Mesendoderm (in vitro differentiated cells): ENCODE measurements around the gene CAMTA1.
A peak's percentile ranks its signal among the peaks of the same experiment; 100 is the strongest.

Experiments used
- DNase-seq: peaks from one replicate; pipeline ENCODE4 v3.0.0; 2013
- H2AK5ac ChIP-seq: 2 replicates; pipeline ENCODE4 v1.6.1; 2013; ENCODE audit warnings: low read length, inconsistent platforms
- H2BK120ac ChIP-seq: 2 replicates; pipeline ENCODE4 v1.6.1; 2013; ENCODE audit warnings: low read depth, mild to moderate bottlenecking, low read length, moderate library complexity, mixed read lengths
- H2BK15ac ChIP-seq: replicated peaks from 2 replicates; pipeline ENCODE4 v1.6.1; 2013; ENCODE audit warnings: low read depth, mild to moderate bottlenecking, moderate library complexity
- H2BK5ac ChIP-seq: 2 replicates; pipeline ENCODE4 v1.6.1; 2013; ENCODE audit warnings: low read length, inconsistent platforms
- H3K18ac ChIP-seq: 2 replicates; pipeline ENCODE4 v1.6.1; 2013; ENCODE audit warnings: mild to moderate bottlenecking, low read length, mixed read lengths
- H3K23ac ChIP-seq: one replicate; pipeline ENCODE4 v1.6.1; 2013; ENCODE audit warnings: low read length
- H3K27ac ChIP-seq: 2 replicates; pipeline ENCODE4 v1.5.1; 2013; ENCODE audit warnings: low read depth, mild to moderate bottlenecking, inconsistent platforms, low read length, moderate library complexity
- H3K27me3 ChIP-seq: 2 replicates; pipeline ENCODE4 v1.6.1; 2013; ENCODE audit warnings: low read length, control low read depth, mild to moderate bottlenecking, inconsistent platforms; ENCODE audit not compliant: insufficient read depth, poor library complexity
- H3K36me3 ChIP-seq: 2 replicates; pipeline ENCODE4 v1.6.1; 2013; ENCODE audit warnings: low read length, inconsistent platforms; ENCODE audit not compliant: control insufficient read depth, insufficient read depth
- H3K4ac ChIP-seq: one replicate; pipeline ENCODE4 v1.6.1; 2013; ENCODE audit warnings: low read depth, mild to moderate bottlenecking, low read length, moderate library complexity
- H3K4me1 ChIP-seq: 2 replicates; pipeline ENCODE4 v1.6.1; 2013; ENCODE audit warnings: low read depth, low read length, inconsistent platforms; ENCODE audit not compliant: control insufficient read depth
- H3K4me2 ChIP-seq: 2 replicates; pipeline ENCODE4 v1.6.1; 2013; ENCODE audit warnings: low read length
- H3K4me3 ChIP-seq: 2 replicates; pipeline ENCODE4 v1.5.1; 2013; ENCODE audit warnings: mild to moderate bottlenecking, low read length
- H3K56ac ChIP-seq: one replicate; pipeline ENCODE4 v1.6.1; 2013; ENCODE audit warnings: low read length
- H3K79me1 ChIP-seq: 2 replicates; pipeline ENCODE4 v1.6.1; 2013; ENCODE audit warnings: low read length, inconsistent platforms
- H3K79me2 ChIP-seq: 2 replicates; pipeline ENCODE4 v1.6.1; 2013; ENCODE audit warnings: mild to moderate bottlenecking, low read length; ENCODE audit not compliant: control insufficient read depth, insufficient read depth
- H3K9ac ChIP-seq: 2 replicates; pipeline ENCODE4 v1.6.1; 2013; ENCODE audit warnings: low read length, inconsistent platforms
- H4K5ac ChIP-seq: one replicate; pipeline ENCODE4 v1.6.1; 2013; ENCODE audit warnings: low read length
- H4K8ac ChIP-seq: one replicate; pipeline ENCODE4 v1.6.1; 2013; ENCODE audit warnings: low read depth, mild to moderate bottlenecking, control low read depth, low read length, moderate library complexity
- WGBS: extraction: QIAGEN DNeasy Blood & Tissue Kit; methylation state at CpG from one replicate; pipeline ENCODE4 v1.1.7; 2013; ENCODE audit warnings: low lambda C conversion rate, missing lambda C conversion rate; ENCODE audit not compliant: insufficient coverage; ENCODE audit errors: extremely low coverage; 5-methylcytosine and 5-hydroxymethylcytosine counted together

Gene CAMTA1

GRCh38 chr1:7745783-7746182 lies 960.5 kb downstream of the CAMTA1 start:
- no peak overlapping the region for H3K4me2 ChIP-seq
- H4K8ac ChIP-seq = no peak overlapping the region
- no peak overlapping the region for H3K4me3 ChIP-seq
- no peak overlapping the region for H2BK120ac ChIP-seq
- no peaks in the 10 kb centered on the region for H3K79me2 ChIP-seq
- DNase-seq = no peak
- no peak overlapping the region for H3K9ac ChIP-seq
- no peaks in the 10 kb centered on the region for H3K79me1 ChIP-seq
- no peak overlapping the region for H2AK5ac ChIP-seq
- no peaks in the 10 kb centered on the region for H3K27me3 ChIP-seq
- H3K4me1 ChIP-seq = no peaks in the 10 kb centered on the region
- peaks cover 1% of the 10 kb centered on the region for H3K36me3 ChIP-seq
- H3K27ac ChIP-seq = no peak overlapping the region
- no peak overlapping the region for H2BK15ac ChIP-seq
- H2BK5ac ChIP-seq = no peak overlapping the region
- H3K4ac ChIP-seq = no peak overlapping the region
- H3K56ac ChIP-seq = no peak overlapping the region
- H3K18ac ChIP-seq = no peak overlapping the region
- WGBS = no CpG with 5 or more reads among the region's 10 CpGs
- no peak overlapping the region for H4K5ac ChIP-seq
- no peak overlapping the region for H3K23ac ChIP-seq

DNA sequence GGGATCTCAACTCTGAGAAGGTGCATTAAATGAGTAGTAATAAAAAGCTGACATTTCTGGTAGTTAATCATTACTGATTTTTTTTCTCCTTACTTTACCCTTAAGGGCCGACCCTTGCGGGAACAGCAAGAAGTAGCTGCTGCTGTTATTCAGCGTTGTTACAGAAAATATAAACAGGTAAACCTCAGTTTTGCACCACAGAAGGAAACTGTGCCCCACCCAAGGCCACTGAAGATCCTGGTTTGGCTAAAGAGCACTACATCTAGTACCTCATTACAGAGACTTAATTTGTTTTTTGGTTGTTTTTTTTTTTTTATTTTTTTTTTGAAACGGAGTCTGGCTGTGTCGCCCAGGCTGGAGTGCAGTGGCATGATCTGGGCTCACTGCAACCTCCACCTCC lies 962.4 kb downstream of the CAMTA1 start:
- Histone ChIP-seq H3K23ac (no peak overlapping the region), H4K5ac (no peak overlapping the region), H3K79me1 (no peaks in the 10 kb centered on the region), H3K27me3 (no peaks in the 10 kb centered on the region), H2BK15ac (no peak overlapping the region), H2BK5ac (no peak overlapping the region), H3K4me1 (no peaks in the 10 kb centered on the region), H2AK5ac (no peak overlapping the region), H4K8ac (no peak overlapping the region), H3K4ac (no peak overlapping the region), H3K36me3 (peaks cover 1% of the 10 kb centered on the region), H3K79me2 (no peaks in the 10 kb centered on the region), H3K27ac (no peak overlapping the region), H3K9ac (no peak overlapping the region), H3K4me2 (no peak overlapping the region), H3K4me3 (no peak overlapping the region), H3K18ac (no peak overlapping the region), H2BK120ac (no peak overlapping the region), H3K56ac (no peak overlapping the region)
- WGBS = no CpG with 5 or more reads among the region's 5 CpGs
- DNase-seq = no peak

DNA sequence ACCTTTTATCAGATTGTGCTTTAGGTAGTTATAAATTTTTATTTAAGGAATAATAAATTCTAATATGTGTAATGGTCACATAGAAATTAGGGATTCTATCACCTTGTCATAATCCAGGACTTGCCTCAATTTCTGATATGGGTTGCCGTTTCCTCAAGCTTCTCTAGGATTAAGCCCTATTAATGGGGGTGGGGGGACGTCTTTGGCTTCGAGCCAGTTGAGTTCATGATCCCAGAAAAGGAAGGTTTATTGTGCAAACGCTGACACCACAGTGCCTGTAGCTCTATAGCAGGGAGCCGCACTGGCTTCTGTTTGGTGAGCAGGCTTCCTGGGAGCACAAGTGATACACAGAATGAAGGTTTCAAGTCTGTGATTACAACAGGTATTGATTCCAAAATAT lies 963.9 kb downstream of the CAMTA1 start:
- Histone ChIP-seq H3K23ac (no peak overlapping the region), H2BK120ac (no peak overlapping the region), H3K27ac (no peak overlapping the region), H3K79me2 (no peaks in the 10 kb centered on the region), H4K5ac (no peak overlapping the region), H2BK15ac (no peak overlapping the region), H2AK5ac (no peak overlapping the region), H3K56ac (no peak overlapping the region), H3K4me2 (no peak overlapping the region), H3K36me3 (peaks cover 1% of the 10 kb centered on the region), H3K4ac (no peak overlapping the region), H3K4me3 (no peak overlapping the region), H4K8ac (no peak overlapping the region), H3K27me3 (no peaks in the 10 kb centered on the region), H2BK5ac (no peak overlapping the region), H3K9ac (no peak overlapping the region), H3K18ac (no peak overlapping the region), H3K79me1 (no peaks in the 10 kb centered on the region), H3K4me1 (no peaks in the 10 kb centered on the region)
- no peak for DNase-seq
- WGBS = no CpG with 5 or more reads among the region's 5 CpGs

DNA sequence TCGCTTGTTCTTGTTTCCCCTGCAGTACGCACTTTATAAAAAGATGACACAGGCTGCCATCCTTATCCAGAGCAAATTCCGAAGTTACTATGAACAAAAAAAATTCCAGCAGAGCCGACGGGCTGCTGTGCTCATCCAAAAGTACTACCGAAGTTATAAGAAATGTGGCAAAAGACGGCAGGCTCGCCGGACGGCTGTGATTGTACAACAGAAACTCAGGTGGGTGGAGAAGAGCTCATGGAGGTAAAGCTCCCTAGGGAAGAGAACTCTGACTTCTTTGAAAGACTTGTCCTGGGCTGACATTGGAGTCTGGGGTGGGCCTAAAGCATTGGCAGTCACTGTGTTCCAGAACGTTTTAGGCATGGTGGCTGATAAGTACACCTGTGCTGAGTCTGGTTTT lies 965.9 kb downstream of the CAMTA1 start:
- Histone ChIP-seq H2AK5ac (no peak overlapping the region), H3K18ac (no peak overlapping the region)

DNA sequence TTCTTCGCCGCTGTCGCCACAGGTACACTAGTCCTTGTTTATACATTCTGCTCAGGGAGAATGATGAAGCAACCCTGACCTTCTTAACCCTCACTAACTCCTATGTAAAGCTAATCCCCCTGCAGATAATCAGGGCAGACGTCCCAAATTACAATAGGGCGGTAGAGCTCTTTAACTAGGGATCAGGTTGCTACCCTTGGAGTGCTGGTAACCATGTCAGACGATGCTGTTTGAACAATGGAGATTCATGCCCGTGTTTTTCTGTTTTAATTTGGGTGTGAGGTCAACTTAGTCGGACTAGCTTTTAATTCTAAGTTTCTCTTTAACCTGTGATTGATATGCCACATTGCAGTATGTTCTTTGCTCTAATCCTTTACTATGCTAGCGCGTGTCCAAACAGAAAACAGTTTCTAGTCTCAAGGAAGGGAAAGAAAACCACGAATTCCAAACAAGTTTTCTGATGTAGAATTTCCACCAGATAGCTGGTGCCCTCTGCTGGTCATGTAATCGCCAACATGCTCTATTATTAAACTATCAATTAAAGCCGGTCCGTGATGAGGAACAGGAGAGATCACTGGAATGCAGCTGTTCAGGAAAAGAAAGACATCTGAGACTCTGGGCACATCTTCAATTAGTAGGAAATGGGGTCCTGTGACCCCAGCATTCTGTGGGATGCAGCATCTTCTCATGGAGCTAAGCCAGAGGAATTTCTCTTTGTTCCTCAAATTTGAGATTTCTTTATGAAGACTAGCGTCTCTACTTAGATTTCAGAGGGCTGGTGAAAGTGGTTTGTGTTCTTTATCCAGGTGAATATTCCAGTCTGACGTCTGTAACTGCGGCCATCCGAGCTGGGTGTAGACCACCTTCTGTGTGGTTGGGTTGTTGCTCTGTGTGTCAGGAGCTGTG lies 967.5 kb downstream of the CAMTA1 start:
- DNase-seq = peak; percentile 81
- H3K27me3 ChIP-seq = no peaks in the 10 kb centered on the region
- no peak overlapping the region for H2AK5ac ChIP-seq
- H3K4me1 ChIP-seq = no peaks in the 10 kb centered on the region
- no peak overlapping the region for H2BK5ac ChIP-seq
- H3K27ac ChIP-seq = no peak overlapping the region
- peak overlapping the region; percentile 51 for H3K56ac ChIP-seq
- no peaks in the 10 kb centered on the region for H3K36me3 ChIP-seq
- no peak overlapping the region for H3K18ac ChIP-seq
- H4K8ac ChIP-seq = no peak overlapping the region
- no peaks in the 10 kb centered on the region for H3K79me2 ChIP-seq
- WGBS = no CpG with 5 or more reads among the region's 18 CpGs
- no peaks in the 10 kb centered on the region for H3K79me1 ChIP-seq
- peak overlapping the region; percentile 19 for H3K4me2 ChIP-seq
- H2BK15ac ChIP-seq = no peak overlapping the region
- H3K9ac ChIP-seq = no peak overlapping the region
- H3K4me3 ChIP-seq = no peak overlapping the region
- no peak overlapping the region for H2BK120ac ChIP-seq
- H3K4ac ChIP-seq = no peak overlapping the region
- H4K5ac ChIP-seq = no peak overlapping the region
- no peak overlapping the region for H3K23ac ChIP-seq

More for the DNA sequence above, 965.9 kb downstream of the CAMTA1 start:
- Histone ChIP-seq H3K9ac (no peak overlapping the region), H4K8ac (no peak overlapping the region), H3K23ac (no peak overlapping the region), H2BK15ac (no peak overlapping the region), H3K79me2 (no peaks in the 10 kb centered on the region), H4K5ac (no peak overlapping the region), H3K4ac (no peak overlapping the region), H3K4me1 (no peaks in the 10 kb centered on the region), H3K4me3 (no peak overlapping the region), H2BK5ac (no peak overlapping the region), H2BK120ac (no peak overlapping the region), H3K4me2 (no peak overlapping the region), H3K56ac (no peak overlapping the region), H3K27ac (no peak overlapping the region), H3K79me1 (no peaks in the 10 kb centered on the region), H3K36me3 (no peaks in the 10 kb centered on the region), H3K27me3 (no peaks in the 10 kb centered on the region)
- no peak for DNase-seq
- WGBS = no CpG with 5 or more reads among the region's 11 CpGs

GRCh38 chr1:7753641-7754040 lies 968.4 kb downstream of the CAMTA1 start:
- H4K5ac ChIP-seq = no peak overlapping the region
- H3K27ac ChIP-seq = no peak overlapping the region
- no peaks in the 10 kb centered on the region for H3K79me1 ChIP-seq
- no peak overlapping the region for H3K4me3 ChIP-seq
- no peak for DNase-seq
- no peak overlapping the region for H3K23ac ChIP-seq
- no peak overlapping the region for H3K9ac ChIP-seq
- H3K4me1 ChIP-seq = no peaks in the 10 kb centered on the region
- no peak overlapping the region for H3K18ac ChIP-seq
- H3K4me2 ChIP-seq = no peak overlapping the region
- no peak overlapping the region for H3K4ac ChIP-seq
- H3K79me2 ChIP-seq = no peaks in the 10 kb centered on the region
- no peak overlapping the region for H2AK5ac ChIP-seq
- H3K56ac ChIP-seq = no peak overlapping the region
- no peaks in the 10 kb centered on the region for H3K27me3 ChIP-seq
- no CpG with 5 or more reads among the region's 3 CpGs for WGBS
- no peaks in the 10 kb centered on the region for H3K36me3 ChIP-seq
- no peak overlapping the region for H2BK120ac ChIP-seq
- H2BK15ac ChIP-seq = no peak overlapping the region
- H2BK5ac ChIP-seq = no peak overlapping the region
- H4K8ac ChIP-seq = no peak overlapping the region
